Measurements from ENCODE around the gene HMBS.
"Not testable (repeated sequence)": the region's sequence is repeated elsewhere in the genome, so short reads cannot be mapped to it uniquely, and the experiment has no call there.

Gene HMBS

GRCh38 chr11:119059128-119059527 lies 25.6 kb upstream of the HMBS start:
- not testable (repeated sequence) for DNase-seq (ENCODE audit: low spot score); H3K27me3 ChIP-seq (ENCODE audit: control insufficient read depth in 3 of 3, insufficient read depth in 3 of 3, low read depth in 1 of 3, low read length in 3 of 3)
- no CpG with 5 or more reads among the region's 35 CpGs for WGBS, 2 donors (ENCODE audit: extremely low coverage in 2 of 2, insufficient read length in 2 of 2, insufficient replicate concordance in 1 of 2)

DNA sequence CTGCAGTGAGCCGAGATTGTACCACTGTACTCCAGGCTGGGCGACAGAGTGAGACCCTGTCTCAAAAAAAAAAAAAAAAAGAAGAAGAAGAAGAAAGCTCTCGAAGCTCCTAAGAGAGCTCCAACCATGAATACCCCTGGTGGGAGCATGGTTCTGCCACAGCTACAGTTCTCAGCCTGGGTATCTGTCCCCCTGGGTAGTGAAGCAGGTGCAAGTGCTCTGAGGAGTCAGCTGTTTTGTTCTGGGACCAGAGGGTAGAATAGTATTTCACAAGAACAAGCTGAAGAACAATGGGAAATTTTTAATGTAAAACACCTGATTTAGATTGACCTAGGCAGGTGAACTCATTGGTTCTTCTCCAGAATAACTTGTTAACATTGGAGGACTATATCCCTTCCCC lies 23.4 kb upstream of the HMBS start:
- H2AK5ac ChIP-seq (ENCODE audit: low read depth, low read length) = no peak overlapping the region
- no peak overlapping the region for H2BK12ac ChIP-seq (ENCODE audit: low read length)
- H3K79me1 ChIP-seq (ENCODE audit: low read depth, low read length) = peaks cover 6% of the 10 kb centered on the region
- H3K14ac ChIP-seq (ENCODE audit: low read length) = no peak overlapping the region
- H2AFZ ChIP-seq (ENCODE audit: low read length) = no peak overlapping the region
- H3K4me1 ChIP-seq (ENCODE audit: control insufficient read depth in 2 of 2, insufficient read depth in 1 of 2, low read depth in 1 of 2, low read length in 2 of 2) = peaks cover 0 to 3% of the 10 kb centered on the region in 2 donors
- H3K4me3 ChIP-seq (ENCODE audit: low read length in 2 of 2) = no peak overlapping the region
- H3K9ac ChIP-seq (ENCODE audit: low read depth, low read length, poor library complexity) = no peak overlapping the region
- H3K4me2 ChIP-seq (ENCODE audit: insufficient read depth, low read length, poor library complexity, severe bottlenecking) = no peak overlapping the region
- H3K27ac ChIP-seq (replicated peaks; ENCODE audit: low read length) = no peak overlapping the region
- H4K8ac ChIP-seq (ENCODE audit: low read depth, low read length) = no peak overlapping the region
- no peaks in the 10 kb centered on the region for H3K9me3 ChIP-seq (replicated peaks in 1 of 2; ENCODE audit: control insufficient read depth in 2 of 2, insufficient read depth in 1 of 2, low read depth in 1 of 2, low read length in 2 of 2)
- no peak overlapping the region for H2BK15ac ChIP-seq (ENCODE audit: low read length)
- H3K27me3 ChIP-seq (ENCODE audit: control insufficient read depth in 3 of 3, insufficient read depth in 3 of 3, low read depth in 1 of 3, low read length in 3 of 3) = no peaks in the 10 kb centered on the region
- H3K23ac ChIP-seq (ENCODE audit: low read depth, low read length, poor library complexity) = no peak overlapping the region
- no peak overlapping the region for H3K18ac ChIP-seq (ENCODE audit: low read length)
- no peak overlapping the region for H4K91ac ChIP-seq (ENCODE audit: low read depth, low read length, poor library complexity)
- H3K4ac ChIP-seq (ENCODE audit: low read length) = no peak overlapping the region
- DNase-seq (ENCODE audit: low spot score) = no peak
- WGBS, 2 donors (ENCODE audit: extremely low coverage in 2 of 2, insufficient read length in 2 of 2, insufficient replicate concordance in 1 of 2) = no CpG with 5 or more reads among the region's 3 CpGs
- no peak overlapping the region for H2BK120ac ChIP-seq (ENCODE audit: low read depth, low read length)
- no peaks in the 10 kb centered on the region for H3K36me3 ChIP-seq (replicated peaks in 1 of 2; ENCODE audit: control insufficient read depth in 2 of 2, insufficient read depth in 2 of 2, low read length in 2 of 2)
- no peak overlapping the region for H2BK5ac ChIP-seq (ENCODE audit: low read length)

More at GRCh38 chr11:119059128-119059527, 25.6 kb upstream of the HMBS start:
- H2AFZ ChIP-seq (ENCODE audit: low read length); H3K14ac ChIP-seq (ENCODE audit: low read length); H2BK15ac ChIP-seq (ENCODE audit: low read length); H2BK120ac ChIP-seq (ENCODE audit: low read depth, low read length); H2AK5ac ChIP-seq (ENCODE audit: low read depth, low read length); H4K8ac ChIP-seq (ENCODE audit: low read depth, low read length); H3K9me3 ChIP-seq (replicated peaks in 1 of 2; ENCODE audit: control insufficient read depth in 2 of 2, insufficient read depth in 1 of 2, low read depth in 1 of 2, low read length in 2 of 2); H3K27ac ChIP-seq (replicated peaks; ENCODE audit: low read length); H2BK5ac ChIP-seq (ENCODE audit: low read length); H3K18ac ChIP-seq (ENCODE audit: low read length); H3K4ac ChIP-seq (ENCODE audit: low read length); H3K4me2 ChIP-seq (ENCODE audit: insufficient read depth, low read length, poor library complexity, severe bottlenecking); H3K23ac ChIP-seq (ENCODE audit: low read depth, low read length, poor library complexity); H4K91ac ChIP-seq (ENCODE audit: low read depth, low read length, poor library complexity); H2BK12ac ChIP-seq (ENCODE audit: low read length); H3K4me1 ChIP-seq (ENCODE audit: control insufficient read depth in 2 of 2, insufficient read depth in 1 of 2, low read depth in 1 of 2, low read length in 2 of 2); H3K4me3 ChIP-seq (ENCODE audit: low read length in 2 of 2); H3K9ac ChIP-seq (ENCODE audit: low read depth, low read length, poor library complexity): not testable (repeated sequence)
- peaks cover 23% of the 10 kb centered on the region for H3K79me1 ChIP-seq (ENCODE audit: low read depth, low read length)
- peaks cover 14 to 16% of the 10 kb centered on the region in 2 donors for H3K36me3 ChIP-seq (replicated peaks in 1 of 2; ENCODE audit: control insufficient read depth in 2 of 2, insufficient read depth in 2 of 2, low read length in 2 of 2)

DNA sequence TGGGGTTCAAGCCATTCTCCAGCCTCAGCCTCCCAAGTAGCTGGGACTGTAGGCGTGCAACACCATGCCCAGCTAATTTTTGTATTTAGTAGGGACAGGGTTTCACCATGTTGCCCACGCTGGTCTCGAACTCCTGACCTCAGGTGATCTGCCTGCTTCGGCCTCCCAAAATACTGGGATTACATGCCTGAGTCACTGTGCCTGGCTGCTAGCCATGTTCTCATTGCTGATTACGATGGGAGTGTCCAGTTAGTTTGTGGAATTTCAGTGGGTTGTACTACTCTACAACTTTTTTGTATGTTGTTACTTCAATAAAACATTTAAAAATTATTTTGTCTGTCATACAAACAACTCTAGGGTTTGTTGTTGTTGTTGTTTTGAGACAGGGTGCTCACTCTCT lies 21.9 kb upstream of the HMBS start:
- Histone ChIP-seq H2AK5ac (ENCODE audit: low read depth, low read length) (no peak overlapping the region), H3K23ac (ENCODE audit: low read depth, low read length, poor library complexity) (no peak overlapping the region), H3K4me3 (ENCODE audit: low read length in 2 of 2) (no peak overlapping the region), H2BK12ac (ENCODE audit: low read length) (no peak overlapping the region), H3K4ac (ENCODE audit: low read length) (no peak overlapping the region), H3K4me2 (ENCODE audit: insufficient read depth, low read length, poor library complexity, severe bottlenecking) (no peak overlapping the region), H3K27me3 (ENCODE audit: control insufficient read depth in 3 of 3, insufficient read depth in 3 of 3, low read depth in 1 of 3, low read length in 3 of 3) (no peaks in the 10 kb centered on the region), H2BK5ac (ENCODE audit: low read length) (no peak overlapping the region), H3K9ac (ENCODE audit: low read depth, low read length, poor library complexity) (no peak overlapping the region), H2BK120ac (ENCODE audit: low read depth, low read length) (no peak overlapping the region), H3K9me3 (replicated peaks in 1 of 2; ENCODE audit: control insufficient read depth in 2 of 2, insufficient read depth in 1 of 2, low read depth in 1 of 2, low read length in 2 of 2) (no peaks in the 10 kb centered on the region), H2AFZ (ENCODE audit: low read length) (no peak overlapping the region), H3K4me1 (ENCODE audit: control insufficient read depth in 2 of 2, insufficient read depth in 1 of 2, low read depth in 1 of 2, low read length in 2 of 2) (peaks cover 0 to 5% of the 10 kb centered on the region in 2 donors), H3K27ac (replicated peaks; ENCODE audit: low read length) (no peak overlapping the region), H3K14ac (ENCODE audit: low read length) (no peak overlapping the region), H3K18ac (ENCODE audit: low read length) (no peak overlapping the region), H3K79me1 (ENCODE audit: low read depth, low read length) (no peaks in the 10 kb centered on the region), H3K36me3 (replicated peaks in 1 of 2; ENCODE audit: control insufficient read depth in 2 of 2, insufficient read depth in 2 of 2, low read length in 2 of 2) (no peaks in the 10 kb centered on the region), H4K8ac (ENCODE audit: low read depth, low read length) (no peak overlapping the region), H4K91ac (ENCODE audit: low read depth, low read length, poor library complexity) (no peak overlapping the region), H2BK15ac (ENCODE audit: low read length) (no peak overlapping the region)
- no CpG with 5 or more reads among the region's 5 CpGs for WGBS, 2 donors (ENCODE audit: extremely low coverage in 2 of 2, insufficient read length in 2 of 2, insufficient replicate concordance in 1 of 2)
- no peak for DNase-seq (ENCODE audit: low spot score)

DNA sequence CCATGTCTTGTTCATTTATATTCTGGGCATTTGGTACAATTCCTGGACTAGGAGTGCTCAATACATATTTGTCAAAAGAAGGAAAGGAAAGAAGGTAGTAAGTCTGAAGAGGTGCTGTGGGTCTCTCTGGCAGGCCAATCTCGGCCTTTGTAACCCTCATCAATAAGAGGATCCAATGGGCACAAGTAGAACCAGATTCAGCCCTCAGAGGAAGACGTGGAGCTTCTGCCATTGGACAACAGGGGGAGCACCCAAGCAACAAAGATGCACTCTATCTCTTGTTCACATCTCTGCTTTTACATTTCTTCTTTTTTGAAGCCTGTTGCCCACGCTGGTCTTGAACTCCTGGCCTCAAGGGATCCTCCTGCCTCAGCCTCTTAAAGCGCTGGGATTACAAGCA lies 19.3 kb upstream of the HMBS start:
- Histone ChIP-seq H2BK5ac (ENCODE audit: low read length) (no peak overlapping the region), H3K27me3 (ENCODE audit: control insufficient read depth in 3 of 3, insufficient read depth in 3 of 3, low read depth in 1 of 3, low read length in 3 of 3) (no peaks in the 10 kb centered on the region), H3K27ac (replicated peaks; ENCODE audit: low read length) (no peak overlapping the region), H3K9ac (ENCODE audit: low read depth, low read length, poor library complexity) (no peak overlapping the region), H2BK15ac (ENCODE audit: low read length) (no peak overlapping the region), H3K4me3 (ENCODE audit: low read length in 2 of 2) (no peak overlapping the region), H3K23ac (ENCODE audit: low read depth, low read length, poor library complexity) (no peak overlapping the region), H3K4me2 (ENCODE audit: insufficient read depth, low read length, poor library complexity, severe bottlenecking) (no peak overlapping the region), H3K36me3 (replicated peaks in 1 of 2; ENCODE audit: control insufficient read depth in 2 of 2, insufficient read depth in 2 of 2, low read length in 2 of 2) (peaks cover 4 to 8% of the 10 kb centered on the region in 2 donors), H3K4me1 (ENCODE audit: control insufficient read depth in 2 of 2, insufficient read depth in 1 of 2, low read depth in 1 of 2, low read length in 2 of 2) (peaks cover 0 to 2% of the 10 kb centered on the region in 2 donors), H2BK12ac (ENCODE audit: low read length) (no peak overlapping the region), H3K14ac (ENCODE audit: low read length) (no peak overlapping the region), H3K79me1 (ENCODE audit: low read depth, low read length) (peaks cover 2% of the 10 kb centered on the region), H4K8ac (ENCODE audit: low read depth, low read length) (no peak overlapping the region), H3K18ac (ENCODE audit: low read length) (no peak overlapping the region), H2BK120ac (ENCODE audit: low read depth, low read length) (no peak overlapping the region), H2AK5ac (ENCODE audit: low read depth, low read length) (no peak overlapping the region), H3K9me3 (replicated peaks in 1 of 2; ENCODE audit: control insufficient read depth in 2 of 2, insufficient read depth in 1 of 2, low read depth in 1 of 2, low read length in 2 of 2) (no peaks in the 10 kb centered on the region), H4K91ac (ENCODE audit: low read depth, low read length, poor library complexity) (no peak overlapping the region), H3K4ac (ENCODE audit: low read length) (no peak overlapping the region), H2AFZ (ENCODE audit: low read length) (no peak overlapping the region)
- no peak for DNase-seq (ENCODE audit: low spot score)
- no CpG with 5 or more reads among the region's 4 CpGs for WGBS, 2 donors (ENCODE audit: extremely low coverage in 2 of 2, insufficient read length in 2 of 2, insufficient replicate concordance in 1 of 2)
